ENCODE measurements around the gene WNT3A. TPM values are rescaled to one million over a fixed set of nuclear protein-coding genes. Genes with fewer than 3 reads are reported as not detected.

The WNT3A gene
- total RNA-seq, 1 experiment from 2014 or later: not detected

GRCh38 chr1:228009828-228010775, 3.3 kb downstream of the WNT3A start:
- ChIA-PET POLR2A (ENCODE audit: low non-redundant PET) (no interaction called here), CTCF (no interaction called here)
- DNase-seq (ENCODE audit: low spot score): no peak

GRCh38 chr1:228010921-228011320, 4.1 kb downstream of the WNT3A start:
- POLR2A ChIA-PET (ENCODE audit: low non-redundant PET): no interaction called here
- intact Hi-C loops (cut with micrococcal nuclease; ENCODE audit: unreplicated experiment): no loop called here
- TF ChIP-seq EZH2 (IDR thresholded peaks at IDR 0.05; ENCODE audit: borderline replicate concordance, low read depth, low read length, poor library complexity, severe bottlenecking): no peak
- TF ChIP-seq, protein P1, sequence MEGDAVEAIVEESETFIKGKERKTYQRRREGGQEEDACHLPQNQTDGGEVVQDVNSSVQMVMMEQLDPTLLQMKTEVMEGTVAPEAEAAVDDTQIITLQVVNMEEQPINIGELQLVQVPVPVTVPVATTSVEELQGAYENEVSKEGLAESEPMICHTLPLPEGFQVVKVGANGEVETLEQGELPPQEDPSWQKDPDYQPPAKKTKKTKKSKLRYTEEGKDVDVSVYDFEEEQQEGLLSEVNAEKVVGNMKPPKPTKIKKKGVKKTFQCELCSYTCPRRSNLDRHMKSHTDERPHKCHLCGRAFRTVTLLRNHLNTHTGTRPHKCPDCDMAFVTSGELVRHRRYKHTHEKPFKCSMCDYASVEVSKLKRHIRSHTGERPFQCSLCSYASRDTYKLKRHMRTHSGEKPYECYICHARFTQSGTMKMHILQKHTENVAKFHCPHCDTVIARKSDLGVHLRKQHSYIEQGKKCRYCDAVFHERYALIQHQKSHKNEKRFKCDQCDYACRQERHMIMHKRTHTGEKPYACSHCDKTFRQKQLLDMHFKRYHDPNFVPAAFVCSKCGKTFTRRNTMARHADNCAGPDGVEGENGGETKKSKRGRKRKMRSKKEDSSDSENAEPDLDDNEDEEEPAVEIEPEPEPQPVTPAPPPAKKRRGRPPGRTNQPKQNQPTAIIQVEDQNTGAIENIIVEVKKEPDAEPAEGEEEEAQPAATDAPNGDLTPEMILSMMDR (conservative IDR thresholded peaks at IDR 0.05; ENCODE audit: low read depth, low read length): no peak

More at GRCh38 chr1:228009828-228010775, 3.3 kb downstream of the WNT3A start:
- H3K27ac ChIP-seq (ENCODE audit: low read depth, low read length, poor library complexity, severe bottlenecking): no peak overlapping the region
- intact Hi-C loops (cut with micrococcal nuclease; ENCODE audit: unreplicated experiment): no loop called here
- H3K4me1 ChIP-seq (ENCODE audit: insufficient read depth, low read length, poor library complexity, severe bottlenecking): no peaks in the 10 kb centered on the region
- TF ChIP-seq EZH2 (IDR thresholded peaks at IDR 0.05; ENCODE audit: borderline replicate concordance, low read depth, low read length, poor library complexity, severe bottlenecking): no peak
- TF ChIP-seq, protein P1 (conservative IDR thresholded peaks at IDR 0.05; ENCODE audit: low read depth, low read length): no peak
- H3K27me3 ChIP-seq (replicated peaks; ENCODE audit: insufficient read depth, low read depth, low read length, poor library complexity): peaks cover 86% of the 10 kb centered on the region
- no TSS peak for BruUV-seq (replicated peaks)
- H3K4me3 ChIP-seq (ENCODE audit: low read depth, low read length, poor library complexity, severe bottlenecking): no peak overlapping the region
- no peaks in the 10 kb centered on the region for H3K9me3 ChIP-seq (ENCODE audit: low read depth, low read length, poor library complexity, severe bottlenecking)
- no peaks in the 10 kb centered on the region for H3K36me3 ChIP-seq (ENCODE audit: insufficient read depth, low read length, poor library complexity, severe bottlenecking)

GRCh38 chr1:228011721-228012311, 5.0 kb downstream of the WNT3A start:
- no peak for DNase-seq (ENCODE audit: low spot score)
- intact Hi-C loops (cut with micrococcal nuclease; ENCODE audit: unreplicated experiment): no loop called here
- Histone ChIP-seq H3K4me3 (ENCODE audit: low read depth, low read length, poor library complexity, severe bottlenecking) (no peak overlapping the region), H3K4me1 (ENCODE audit: insufficient read depth, low read length, poor library complexity, severe bottlenecking) (no peaks in the 10 kb centered on the region), H3K9me3 (ENCODE audit: low read depth, low read length, poor library complexity, severe bottlenecking) (no peaks in the 10 kb centered on the region), H3K27ac (ENCODE audit: low read depth, low read length, poor library complexity, severe bottlenecking) (no peak overlapping the region), H3K27me3 (replicated peaks; ENCODE audit: insufficient read depth, low read depth, low read length, poor library complexity) (peaks cover 71% of the 10 kb centered on the region), H3K36me3 (ENCODE audit: insufficient read depth, low read length, poor library complexity, severe bottlenecking) (no peaks in the 10 kb centered on the region)
- no TSS peak for BruUV-seq (replicated peaks)
- CTCF ChIA-PET: no interaction called here
- POLR2A ChIA-PET (ENCODE audit: low non-redundant PET): no interaction called here
- TF ChIP-seq, protein P1 (conservative IDR thresholded peaks at IDR 0.05; ENCODE audit: low read depth, low read length): no peak
- no peak for TF ChIP-seq EZH2 (IDR thresholded peaks at IDR 0.05; ENCODE audit: borderline replicate concordance, low read depth, low read length, poor library complexity, severe bottlenecking)

More at GRCh38 chr1:228010921-228011320, 4.1 kb downstream of the WNT3A start:
- DNase-seq (ENCODE audit: low spot score): no peak
- Histone ChIP-seq H3K27me3 (replicated peaks; ENCODE audit: insufficient read depth, low read depth, low read length, poor library complexity) (peaks cover 78% of the 10 kb centered on the region), H3K9me3 (ENCODE audit: low read depth, low read length, poor library complexity, severe bottlenecking) (no peaks in the 10 kb centered on the region), H3K36me3 (ENCODE audit: insufficient read depth, low read length, poor library complexity, severe bottlenecking) (no peaks in the 10 kb centered on the region), H3K4me3 (ENCODE audit: low read depth, low read length, poor library complexity, severe bottlenecking) (no peak overlapping the region), H3K4me1 (ENCODE audit: insufficient read depth, low read length, poor library complexity, severe bottlenecking) (no peaks in the 10 kb centered on the region), H3K27ac (ENCODE audit: low read depth, low read length, poor library complexity, severe bottlenecking) (no peak overlapping the region)
- BruUV-seq (replicated peaks): no TSS peak
- CTCF ChIA-PET: no interaction called here
